ENCODE data around the gene G6PC1. TPM values are rescaled to one million over a fixed set of nuclear protein-coding genes. Genes with fewer than 3 reads are reported as not detected.
"Not testable (repeated sequence)": the region's sequence is repeated elsewhere in the genome, so short reads cannot be mapped to it uniquely, and the experiment has no call there.

Gene G6PC1
- total and polyA plus RNA-seq, 5 donors from 2014 or later, result not detected

DNA sequence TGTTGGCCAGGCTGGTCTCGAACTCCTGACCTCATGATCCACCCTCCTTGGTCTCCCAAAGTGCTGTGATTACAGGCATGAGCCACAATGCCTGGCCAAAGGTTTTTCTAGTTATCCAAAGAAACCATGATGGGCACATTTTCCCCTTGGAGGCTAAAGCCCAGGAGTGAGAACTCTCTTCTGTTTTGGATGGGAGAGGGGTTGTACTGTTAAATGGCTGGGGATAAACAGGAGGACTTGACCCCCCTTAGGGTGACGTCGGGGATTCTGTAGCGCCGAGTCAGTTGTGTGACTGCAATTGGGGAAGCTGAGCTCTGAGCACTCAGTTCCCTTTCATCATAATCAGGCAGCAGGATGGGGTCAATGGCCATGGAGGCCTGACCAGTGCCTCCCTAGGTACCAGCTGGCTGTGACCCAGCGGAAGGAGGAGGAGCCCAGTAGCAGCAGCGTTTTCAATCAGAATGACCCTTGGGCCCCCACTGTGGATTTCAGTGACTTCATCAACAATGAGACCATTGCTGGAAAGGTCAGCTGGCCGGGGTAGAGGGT lies 45.5 kb upstream of the G6PC1 start:
- no peaks in the 10 kb centered on the region for H3K36me3 Mint-ChIP-seq
- Histone ChIP-seq H3K36me3 (ENCODE audit: control insufficient read depth, insufficient read depth, low read length) (no peaks in the 10 kb centered on the region), H3K4me1 (ENCODE audit: control insufficient read depth, insufficient read depth, low read length, poor library complexity, severe bottlenecking) (no peaks in the 10 kb centered on the region), H3K27me3 (ENCODE audit: control insufficient read depth, insufficient read depth, low read length) (no peaks in the 10 kb centered on the region), H3K27ac (ENCODE audit: insufficient read depth, low read length, poor library complexity, severe bottlenecking) (no peak overlapping the region), H3K9me3 (ENCODE audit: control insufficient read depth in 2 of 2, low read length in 2 of 2) (no peaks in the 10 kb centered on the region), H3K4me3 (ENCODE audit: low read depth, low read length) (no peak overlapping the region)
- no peak for ATAC-seq (ENCODE audit: low read depth in 2 of 2)
- no peaks in the 10 kb centered on the region for H3K4me1 Mint-ChIP-seq
- H3K27ac Mint-ChIP-seq, result no peak overlapping the region
- H3K4me3 Mint-ChIP-seq, result no peak overlapping the region
- peaks cover 5% of the 10 kb centered on the region for H3K27me3 Mint-ChIP-seq
- no peak for DNase-seq
- H3K9me3 Mint-ChIP-seq, result peaks cover 0 to 1% (median 0%) of the 10 kb centered on the region in 7 donors

DNA sequence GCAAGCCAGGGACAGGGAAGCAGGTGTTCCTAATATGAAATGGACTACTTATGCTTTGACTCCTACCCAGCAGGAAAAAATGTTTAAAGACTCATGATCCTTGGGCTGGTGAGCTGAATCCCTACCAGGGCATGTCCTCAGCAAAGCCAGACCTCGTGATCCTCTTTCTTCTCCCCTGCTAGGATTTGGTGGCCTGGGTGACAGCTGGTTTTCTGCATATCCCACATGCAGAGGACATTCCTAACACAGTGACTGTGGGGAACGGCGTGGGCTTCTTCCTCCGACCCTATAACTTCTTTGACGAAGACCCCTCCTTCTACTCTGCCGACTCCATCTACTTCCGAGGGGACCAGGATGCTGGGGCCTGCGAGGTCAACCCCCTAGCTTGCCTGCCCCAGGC lies 44.5 kb upstream of the G6PC1 start:
- DNase-seq; H3K9me3 Mint-ChIP-seq; H3K36me3 Mint-ChIP-seq; H3K27ac Mint-ChIP-seq; H3K4me1 Mint-ChIP-seq; H3K4me3 ChIP-seq (ENCODE audit: low read depth, low read length); H3K9me3 ChIP-seq (ENCODE audit: control insufficient read depth in 2 of 2, low read length in 2 of 2); H3K27me3 Mint-ChIP-seq; H3K4me1 ChIP-seq (ENCODE audit: control insufficient read depth, insufficient read depth, low read length, poor library complexity, severe bottlenecking); ATAC-seq (ENCODE audit: low read depth in 2 of 2); H3K27ac ChIP-seq (ENCODE audit: insufficient read depth, low read length, poor library complexity, severe bottlenecking); H3K4me3 Mint-ChIP-seq; H3K36me3 ChIP-seq (ENCODE audit: control insufficient read depth, insufficient read depth, low read length); H3K27me3 ChIP-seq (ENCODE audit: control insufficient read depth, insufficient read depth, low read length): not testable (repeated sequence)

DNA sequence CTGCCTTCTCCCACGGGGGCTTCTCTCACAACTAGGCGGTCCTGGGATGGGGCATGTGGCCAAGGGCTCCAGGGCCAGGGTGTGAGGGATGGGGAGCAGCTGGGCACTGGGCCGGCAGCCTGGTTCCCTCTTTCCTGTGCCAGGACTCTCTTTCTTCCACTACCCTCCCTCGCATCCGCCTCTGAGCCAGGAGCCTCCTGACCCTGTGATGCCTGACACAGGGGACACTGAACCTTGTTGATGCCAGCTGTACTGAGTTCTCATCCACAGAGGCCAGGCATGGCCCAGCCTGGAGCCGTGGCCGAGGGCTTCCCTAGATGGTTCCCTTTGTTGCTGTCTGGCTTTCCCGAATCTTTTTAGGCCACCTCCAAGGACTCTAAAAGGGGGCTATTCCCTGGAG lies 44.1 kb upstream of the G6PC1 start:
- H3K4me3 Mint-ChIP-seq, H3K27ac Mint-ChIP-seq, H3K36me3 Mint-ChIP-seq: not testable (repeated sequence)

DNA sequence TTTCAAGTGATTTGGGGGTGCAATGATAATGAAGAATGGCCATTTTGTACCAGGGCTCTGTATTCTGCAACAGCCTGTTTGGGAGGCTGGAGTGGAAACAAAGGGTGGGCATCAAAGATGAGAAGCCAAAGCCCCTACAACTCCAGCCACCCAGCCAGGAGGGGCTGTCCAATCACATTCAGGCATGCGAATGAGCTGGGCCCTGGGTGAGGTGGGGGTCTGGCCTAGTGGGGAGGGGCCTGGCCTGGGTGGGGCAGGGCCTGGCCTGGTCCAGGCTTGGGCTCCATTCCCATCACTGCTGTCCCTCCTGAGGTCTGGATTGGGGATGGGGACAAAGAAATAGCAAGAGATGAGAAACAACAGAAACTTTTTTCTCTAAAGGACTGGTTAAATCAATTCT lies 43.2 kb upstream of the G6PC1 start:
- Mint-ChIP-seq H3K4me1 (no peaks in the 10 kb centered on the region), H3K9me3 (peaks cover 0 to 1% (median 0%) of the 10 kb centered on the region in 7 donors), H3K27ac (no peak overlapping the region), H3K27me3 (peaks cover 5% of the 10 kb centered on the region), H3K36me3 (no peaks in the 10 kb centered on the region), H3K4me3 (no peak overlapping the region)
- Histone ChIP-seq H3K36me3 (ENCODE audit: control insufficient read depth, insufficient read depth, low read length) (no peaks in the 10 kb centered on the region), H3K9me3 (ENCODE audit: control insufficient read depth in 2 of 2, low read length in 2 of 2) (no peaks in the 10 kb centered on the region), H3K4me1 (ENCODE audit: control insufficient read depth, insufficient read depth, low read length, poor library complexity, severe bottlenecking) (no peaks in the 10 kb centered on the region), H3K27ac (ENCODE audit: insufficient read depth, low read length, poor library complexity, severe bottlenecking) (no peak overlapping the region), H3K27me3 (ENCODE audit: control insufficient read depth, insufficient read depth, low read length) (no peaks in the 10 kb centered on the region), H3K4me3 (ENCODE audit: low read depth, low read length) (no peak overlapping the region)
- ATAC-seq (ENCODE audit: low read depth in 2 of 2), result no peak
- no peak for DNase-seq

More for the DNA sequence above, 44.1 kb upstream of the G6PC1 start:
- H3K4me3 ChIP-seq (ENCODE audit: low read depth, low read length); H3K27me3 Mint-ChIP-seq; ATAC-seq (ENCODE audit: low read depth in 2 of 2); H3K9me3 ChIP-seq (ENCODE audit: control insufficient read depth in 2 of 2, low read length in 2 of 2); H3K4me1 ChIP-seq (ENCODE audit: control insufficient read depth, insufficient read depth, low read length, poor library complexity, severe bottlenecking); DNase-seq; H3K9me3 Mint-ChIP-seq; H3K27me3 ChIP-seq (ENCODE audit: control insufficient read depth, insufficient read depth, low read length); H3K27ac ChIP-seq (ENCODE audit: insufficient read depth, low read length, poor library complexity, severe bottlenecking); H3K36me3 ChIP-seq (ENCODE audit: control insufficient read depth, insufficient read depth, low read length); H3K4me1 Mint-ChIP-seq: not testable (repeated sequence)

DNA sequence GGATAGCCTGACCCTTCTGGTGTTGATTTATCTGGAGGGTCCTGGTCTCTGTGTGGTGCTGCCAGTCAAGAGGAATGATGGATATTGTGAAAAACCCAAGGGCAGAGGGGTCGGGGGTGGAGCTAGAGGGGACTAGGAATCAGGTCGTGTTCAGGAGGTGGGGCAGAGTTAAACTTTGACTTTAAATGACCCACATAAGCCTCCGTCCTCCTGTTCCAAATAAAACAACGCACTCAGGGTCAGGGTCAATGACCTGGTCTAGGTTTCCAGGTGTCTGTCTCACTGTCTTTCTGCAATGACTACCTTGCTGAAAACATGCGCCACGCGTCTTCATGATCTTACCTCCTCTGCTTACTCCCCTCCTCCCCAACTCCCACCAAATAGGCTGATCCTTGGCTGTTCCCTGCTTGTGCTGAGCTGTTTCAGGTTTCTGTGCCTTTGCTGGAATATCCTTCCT lies 34.9 kb upstream of the G6PC1 start:
- ATAC-seq (ENCODE audit: low read depth in 2 of 2) (no peak), DNase-seq (no peak)
- Mint-ChIP-seq H3K27ac (no peak overlapping the region), H3K4me1 (no peaks in the 10 kb centered on the region), H3K4me3 (no peak overlapping the region), H3K27me3 (peaks cover 19% of the 10 kb centered on the region), H3K9me3 (peaks cover 0 to 3% (median 0%) of the 10 kb centered on the region in 7 donors), H3K36me3 (no peaks in the 10 kb centered on the region)
- Histone ChIP-seq H3K4me3 (ENCODE audit: low read depth, low read length) (no peak overlapping the region), H3K9me3 (ENCODE audit: control insufficient read depth in 2 of 2, low read length in 2 of 2) (no peaks in the 10 kb centered on the region), H3K27ac (ENCODE audit: insufficient read depth, low read length, poor library complexity, severe bottlenecking) (no peak overlapping the region), H3K4me1 (ENCODE audit: control insufficient read depth, insufficient read depth, low read length, poor library complexity, severe bottlenecking) (no peaks in the 10 kb centered on the region), H3K36me3 (ENCODE audit: control insufficient read depth, insufficient read depth, low read length) (no peaks in the 10 kb centered on the region), H3K27me3 (ENCODE audit: control insufficient read depth, insufficient read depth, low read length) (no peaks in the 10 kb centered on the region)

DNA sequence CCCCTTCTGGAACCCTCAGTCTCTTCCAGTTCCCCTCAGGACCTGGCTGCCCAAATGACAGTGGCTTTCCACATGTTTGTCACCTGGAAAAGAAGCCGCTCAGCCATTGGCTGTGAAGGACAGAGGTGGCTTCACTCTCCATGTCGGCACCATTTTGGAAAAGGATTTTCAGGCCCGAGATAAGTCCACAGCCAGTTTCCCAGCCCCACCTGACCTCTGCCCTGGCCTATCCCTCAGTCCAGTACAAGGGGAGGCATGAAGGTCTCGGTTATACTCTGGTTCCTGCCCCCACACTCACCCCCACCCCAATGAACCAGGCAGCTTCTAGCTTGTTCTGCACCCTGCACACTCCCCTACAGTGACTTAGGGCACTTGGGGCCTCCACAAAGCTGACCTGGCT lies 34.4 kb upstream of the G6PC1 start:
- no peaks in the 10 kb centered on the region for H3K4me1 Mint-ChIP-seq

DNA sequence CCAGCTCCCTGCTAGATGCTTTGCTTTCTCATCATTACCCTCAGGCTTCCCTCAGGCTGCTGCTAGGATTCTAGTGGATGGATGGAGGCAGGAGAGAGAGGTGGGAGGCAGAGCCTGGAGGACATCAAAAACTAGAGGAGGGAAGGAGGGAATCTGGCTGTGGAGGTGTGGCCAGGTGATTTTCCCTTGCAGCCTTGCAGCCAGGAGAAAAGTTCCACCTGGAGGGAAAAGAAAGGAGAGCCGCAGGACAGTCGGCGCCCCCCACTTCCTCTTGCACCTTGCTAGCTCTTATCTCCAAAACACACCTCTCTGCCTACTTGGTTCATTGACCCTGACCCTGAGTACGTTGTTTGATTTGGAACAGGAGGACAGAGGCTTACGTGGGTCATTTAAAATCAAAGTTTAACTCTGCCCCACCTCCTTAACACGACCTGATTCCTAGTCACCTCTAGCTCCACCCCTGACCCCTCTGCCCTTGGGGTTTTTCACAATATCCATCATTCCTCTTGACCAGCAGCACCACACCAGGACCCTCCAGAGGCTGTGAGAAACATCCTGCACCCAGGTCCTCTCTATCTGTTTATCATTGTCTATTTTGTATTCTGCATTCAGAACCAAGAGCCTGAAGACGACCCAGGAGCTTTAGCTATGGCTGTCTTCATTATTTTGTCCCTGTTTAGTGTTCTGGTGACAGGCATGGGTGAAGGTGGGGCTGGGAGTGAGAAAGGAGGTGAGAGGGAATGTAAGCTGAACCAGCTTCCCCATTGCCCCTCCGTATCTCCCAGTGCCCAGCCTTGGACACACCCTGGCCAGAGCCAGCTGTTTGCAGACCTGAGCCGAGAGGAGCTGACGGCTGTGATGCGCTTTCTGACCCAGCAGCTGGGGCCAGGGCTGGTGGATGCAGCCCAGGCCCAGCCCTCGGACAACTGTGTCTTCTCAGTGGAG lies 33.7 kb upstream of the G6PC1 start:
- H3K9me3 ChIP-seq (ENCODE audit: control insufficient read depth in 2 of 2, low read length in 2 of 2), result no peaks in the 10 kb centered on the region
- H3K4me1 Mint-ChIP-seq, result no peaks in the 10 kb centered on the region
- no peaks in the 10 kb centered on the region for H3K4me1 ChIP-seq (ENCODE audit: control insufficient read depth, insufficient read depth, low read length, poor library complexity, severe bottlenecking)
- H3K27ac ChIP-seq (ENCODE audit: insufficient read depth, low read length, poor library complexity, severe bottlenecking), result no peak overlapping the region
- peaks cover 25% of the 10 kb centered on the region for H3K27me3 Mint-ChIP-seq
- no peaks in the 10 kb centered on the region for H3K36me3 Mint-ChIP-seq
- peak overlapping the region in 1 of 3 donors; percentile 17 for H3K27ac Mint-ChIP-seq
- ATAC-seq (ENCODE audit: low read depth in 2 of 2) (no peak), DNase-seq (no peak)
- H3K27me3 ChIP-seq (ENCODE audit: control insufficient read depth, insufficient read depth, low read length), result peaks cover 2% of the 10 kb centered on the region
- H3K9me3 Mint-ChIP-seq, result peaks cover 0 to 4% (median 0%) of the 10 kb centered on the region in 7 donors
- H3K36me3 ChIP-seq (ENCODE audit: control insufficient read depth, insufficient read depth, low read length), result no peaks in the 10 kb centered on the region
- H3K4me3 ChIP-seq (ENCODE audit: low read depth, low read length), result no peak overlapping the region
- H3K4me3 Mint-ChIP-seq, result no peak overlapping the region

More for the DNA sequence above, 34.4 kb upstream of the G6PC1 start:
- Mint-ChIP-seq H3K9me3 (peaks cover 0 to 3% (median 0%) of the 10 kb centered on the region in 7 donors), H3K36me3 (no peaks in the 10 kb centered on the region), H3K4me3 (no peak overlapping the region), H3K27ac (no peak overlapping the region), H3K27me3 (peaks cover 19% of the 10 kb centered on the region)
- no peaks in the 10 kb centered on the region for H3K27me3 ChIP-seq (ENCODE audit: control insufficient read depth, insufficient read depth, low read length)
- no peaks in the 10 kb centered on the region for H3K36me3 ChIP-seq (ENCODE audit: control insufficient read depth, insufficient read depth, low read length)
- ATAC-seq (ENCODE audit: low read depth in 2 of 2) (no peak), DNase-seq (no peak)
- no peak overlapping the region for H3K27ac ChIP-seq (ENCODE audit: insufficient read depth, low read length, poor library complexity, severe bottlenecking)
- no peaks in the 10 kb centered on the region for H3K4me1 ChIP-seq (ENCODE audit: control insufficient read depth, insufficient read depth, low read length, poor library complexity, severe bottlenecking)
- no peak overlapping the region for H3K4me3 ChIP-seq (ENCODE audit: low read depth, low read length)
- H3K9me3 ChIP-seq (ENCODE audit: control insufficient read depth in 2 of 2, low read length in 2 of 2), result no peaks in the 10 kb centered on the region

All from CD4-positive, CD25-positive, alpha-beta regulatory T cell (primary cell).